GM18873 (cell line): ENCODE measurements around the gene MYOCOS.
"Not testable (repeated sequence)": the region's sequence is repeated elsewhere in the genome, so short reads cannot be mapped to it uniquely, and the experiment has no call there.

Experiments
- ATAC-seq: cut with Tn5 transposase; IDR thresholded peaks from one replicate; pipeline ENCODE4 v1.9.1; 2021; ENCODE audit warnings: mild to moderate bottlenecking, moderate library complexity, moderate number of reproducible peaks; ENCODE audit not compliant: unreplicated experiment, low FRiP score

The MYOCOS gene

DNA sequence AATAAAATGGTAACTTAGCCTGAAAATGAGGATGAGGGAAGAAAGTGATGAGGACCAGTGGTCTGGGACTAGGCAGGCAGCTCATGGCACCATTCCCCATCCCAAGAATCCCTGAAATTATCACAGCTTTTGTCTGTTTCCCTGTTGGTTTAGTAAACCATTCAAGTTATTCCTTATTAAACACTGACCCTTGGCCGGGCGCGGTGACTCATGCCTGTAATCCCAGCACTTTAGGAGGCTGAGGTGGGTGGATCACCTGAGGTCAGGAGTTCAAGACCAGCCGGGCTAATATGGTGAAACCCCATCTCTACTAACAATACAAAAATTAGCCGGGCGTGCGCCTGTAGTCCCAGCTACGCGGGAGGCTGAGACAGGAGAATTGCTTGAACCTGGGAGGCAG, 34.2 kb downstream of the MYOCOS start:
- not testable (repeated sequence) for ATAC-seq

GRCh38 chr1:171661076-171661650, 39.1 kb downstream of the MYOCOS start:
- no peak for ATAC-seq

GRCh38 chr1:171663036-171663853, 41.2 kb downstream of the MYOCOS start:
- ATAC-seq, result no peak

DNA sequence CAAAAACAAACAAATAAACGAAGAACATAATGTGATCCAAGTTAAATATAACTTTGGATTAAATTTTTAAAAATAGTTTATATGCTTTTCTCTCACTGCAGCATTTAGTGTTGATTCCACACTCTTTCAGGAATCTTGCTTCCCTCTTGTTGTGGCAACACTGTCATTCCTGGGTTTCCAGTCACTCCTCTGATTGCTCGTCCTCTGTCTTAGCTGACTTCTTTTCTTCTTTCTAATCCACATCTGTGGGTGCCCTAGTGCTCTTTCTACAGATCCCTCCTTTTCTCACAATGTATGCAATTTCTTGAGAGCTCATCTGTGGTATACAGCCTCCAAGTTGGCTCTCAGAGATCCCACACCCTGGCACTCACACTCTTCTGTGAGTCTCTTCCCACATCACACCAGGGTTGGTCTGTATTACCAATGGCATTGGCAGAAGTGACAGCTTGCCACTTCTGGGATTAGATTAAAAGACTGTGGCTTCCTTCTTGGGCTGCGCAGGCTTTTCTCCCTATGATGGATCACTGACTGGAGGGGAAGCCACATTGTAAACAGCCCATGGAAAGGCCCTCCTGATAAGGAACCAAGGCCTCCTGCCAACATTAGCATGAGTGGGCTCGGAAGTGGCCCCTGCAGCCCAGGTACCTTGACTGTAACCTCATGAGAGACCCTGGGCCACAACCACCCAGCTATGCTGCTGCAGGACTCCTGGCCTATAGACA, 42.0 kb downstream of the MYOCOS start:
- ATAC-seq, result no peak

DNA sequence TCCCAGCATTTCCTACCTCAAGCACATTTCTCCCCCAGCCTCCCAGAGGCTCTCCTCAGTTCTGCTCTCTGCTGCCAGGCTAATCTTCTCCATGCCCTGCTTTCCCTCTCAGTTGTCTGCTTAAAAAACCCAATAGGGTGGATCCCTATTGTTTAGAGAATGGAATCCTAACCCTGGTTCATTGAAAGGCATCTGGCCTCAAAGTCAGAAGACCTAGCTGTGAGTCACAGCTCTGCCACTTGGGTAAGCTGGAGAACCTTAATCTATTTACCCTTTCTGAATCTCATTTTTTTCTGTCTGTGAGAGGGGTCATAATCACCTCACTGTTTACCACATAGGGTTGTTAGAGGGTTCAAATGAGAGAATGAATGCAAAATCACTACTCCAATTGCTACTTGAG, 42.9 kb downstream of the MYOCOS start:
- no peak for ATAC-seq

GRCh38 chr1:171666114-171666769, 44.2 kb downstream of the MYOCOS start:
- ATAC-seq, result no peak

- ATAC-seq, result no peak
These were observed 46.3 kb downstream of the MYOCOS start for GRCh38 chr1:171668372-171668771.

DNA sequence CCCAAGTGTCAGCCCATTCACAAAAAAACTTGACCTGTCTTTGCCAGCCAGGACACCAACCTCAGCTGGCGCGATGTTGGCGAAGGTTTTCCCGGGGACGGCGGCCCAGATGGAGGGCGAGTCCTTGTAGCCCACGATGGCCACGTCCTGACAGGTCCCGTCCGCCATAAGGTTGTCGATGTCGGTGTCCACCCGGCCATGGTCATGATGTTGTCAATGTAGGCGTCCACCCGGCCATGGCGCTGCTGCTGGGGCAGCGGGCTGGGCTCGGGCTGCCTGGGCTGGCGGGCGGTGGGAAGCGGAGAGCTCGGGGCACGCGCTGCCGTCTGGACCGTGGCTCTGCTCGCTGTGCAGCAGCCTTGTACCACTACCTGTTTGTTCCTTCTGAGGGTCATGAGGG, 48.7 kb downstream of the MYOCOS start:
- ATAC-seq, result no peak

DNA sequence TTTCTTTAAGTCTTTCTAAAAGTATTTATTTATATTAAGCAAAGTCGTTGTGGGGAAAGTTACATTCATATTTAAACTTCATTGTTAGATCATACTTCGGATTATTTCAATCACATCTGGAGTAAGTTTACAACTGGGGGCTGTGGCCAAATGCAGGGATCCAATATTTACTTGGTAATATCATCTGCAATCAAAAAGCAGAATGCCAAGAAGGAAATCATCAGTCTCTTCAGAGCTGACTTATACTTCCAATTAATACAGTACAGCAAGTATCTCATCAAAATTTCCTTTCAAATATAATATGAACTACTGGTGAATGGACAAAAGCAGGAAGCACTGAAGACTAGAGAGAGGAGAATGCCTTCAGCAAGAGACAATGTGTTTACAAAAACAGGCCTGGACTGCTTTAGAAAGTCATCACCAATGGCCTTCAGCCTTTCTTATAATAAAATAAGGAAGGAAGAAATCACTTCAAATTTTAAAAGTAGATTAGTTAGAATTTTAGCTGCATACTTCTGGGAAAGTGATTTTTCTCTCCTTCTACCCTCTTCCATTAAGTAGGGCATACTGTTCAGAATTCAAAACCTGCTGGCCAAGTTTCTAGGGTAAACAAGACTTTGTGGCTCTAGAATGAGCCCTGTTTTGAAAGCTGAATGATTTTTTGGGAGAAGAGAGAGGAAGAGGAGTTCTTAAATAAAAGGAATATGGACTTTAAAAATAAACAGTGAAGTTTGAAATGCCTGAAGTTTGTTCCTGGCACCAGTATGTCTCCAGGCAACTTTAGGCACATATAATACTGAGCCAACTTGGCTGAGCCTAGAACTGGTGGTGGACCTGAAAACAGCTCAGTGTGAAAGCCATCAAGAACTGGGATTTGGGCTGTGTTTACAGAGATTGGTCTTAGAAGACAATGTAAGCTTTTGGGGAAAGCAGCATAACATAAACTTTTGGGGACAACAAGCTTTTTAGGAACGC, 52.7 kb downstream of the MYOCOS start:
- ATAC-seq, result no peak
